22Rv1 (cell line): ENCODE data around the gene CLIP2.
"Not testable (repeated sequence)": the region's sequence is repeated elsewhere in the genome, so short reads cannot be mapped to it uniquely, and the experiment has no call there.

Experiments
- H3K27ac ChIP-seq: fragments of 450-650 bp; 2 replicates; pipeline ENCODE4 v1.5.1; 2017
- ZFX ChIP-seq: fragments of 450-650 bp; IDR thresholded peaks from 2 replicates; pipeline ENCODE4 v1.6.1; 2017; ENCODE audit warnings: antibody characterized with exemption, borderline replicate concordance
- TF ChIP-seq, protein P1 (sequence below): fragments of 450-650 bp; IDR thresholded peaks from 2 replicates; pipeline ENCODE4 v1.5.1; 2017; ENCODE audit warnings: mild to moderate bottlenecking

The CLIP2 gene

DNA sequence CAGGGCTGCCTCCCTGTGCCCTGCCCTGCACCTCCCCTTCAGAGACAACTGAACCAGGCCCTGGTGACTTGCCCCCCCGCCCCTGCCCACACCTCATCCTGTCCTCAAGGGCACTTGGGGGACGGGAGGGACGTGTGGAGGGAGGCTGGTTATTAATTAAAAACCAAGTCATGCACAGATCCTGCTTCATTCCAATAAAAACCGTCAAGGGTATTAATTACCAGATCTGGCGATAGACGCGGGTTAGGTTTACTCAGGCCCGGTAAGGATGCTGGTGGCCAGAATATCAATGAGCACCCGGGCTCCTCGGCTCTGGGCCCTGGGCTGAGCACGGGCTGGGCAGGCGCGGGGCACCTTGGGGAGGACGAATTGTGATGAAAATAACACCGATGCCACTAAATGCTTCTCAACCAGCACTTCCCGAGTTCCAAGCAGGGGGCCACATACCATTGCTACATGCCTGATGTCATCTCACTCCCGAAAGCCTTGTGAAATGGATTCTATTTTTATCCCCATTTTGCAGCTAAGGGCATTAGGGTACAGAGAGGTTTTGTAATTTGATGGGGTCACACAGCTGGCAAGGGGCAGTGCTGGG is 140.0 kb downstream of the CLIP2 start:
- no peak overlapping the region for H3K27ac ChIP-seq
- TF ChIP-seq, protein P1, sequence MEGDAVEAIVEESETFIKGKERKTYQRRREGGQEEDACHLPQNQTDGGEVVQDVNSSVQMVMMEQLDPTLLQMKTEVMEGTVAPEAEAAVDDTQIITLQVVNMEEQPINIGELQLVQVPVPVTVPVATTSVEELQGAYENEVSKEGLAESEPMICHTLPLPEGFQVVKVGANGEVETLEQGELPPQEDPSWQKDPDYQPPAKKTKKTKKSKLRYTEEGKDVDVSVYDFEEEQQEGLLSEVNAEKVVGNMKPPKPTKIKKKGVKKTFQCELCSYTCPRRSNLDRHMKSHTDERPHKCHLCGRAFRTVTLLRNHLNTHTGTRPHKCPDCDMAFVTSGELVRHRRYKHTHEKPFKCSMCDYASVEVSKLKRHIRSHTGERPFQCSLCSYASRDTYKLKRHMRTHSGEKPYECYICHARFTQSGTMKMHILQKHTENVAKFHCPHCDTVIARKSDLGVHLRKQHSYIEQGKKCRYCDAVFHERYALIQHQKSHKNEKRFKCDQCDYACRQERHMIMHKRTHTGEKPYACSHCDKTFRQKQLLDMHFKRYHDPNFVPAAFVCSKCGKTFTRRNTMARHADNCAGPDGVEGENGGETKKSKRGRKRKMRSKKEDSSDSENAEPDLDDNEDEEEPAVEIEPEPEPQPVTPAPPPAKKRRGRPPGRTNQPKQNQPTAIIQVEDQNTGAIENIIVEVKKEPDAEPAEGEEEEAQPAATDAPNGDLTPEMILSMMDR = no peak
- no peak for TF ChIP-seq ZFX

DNA sequence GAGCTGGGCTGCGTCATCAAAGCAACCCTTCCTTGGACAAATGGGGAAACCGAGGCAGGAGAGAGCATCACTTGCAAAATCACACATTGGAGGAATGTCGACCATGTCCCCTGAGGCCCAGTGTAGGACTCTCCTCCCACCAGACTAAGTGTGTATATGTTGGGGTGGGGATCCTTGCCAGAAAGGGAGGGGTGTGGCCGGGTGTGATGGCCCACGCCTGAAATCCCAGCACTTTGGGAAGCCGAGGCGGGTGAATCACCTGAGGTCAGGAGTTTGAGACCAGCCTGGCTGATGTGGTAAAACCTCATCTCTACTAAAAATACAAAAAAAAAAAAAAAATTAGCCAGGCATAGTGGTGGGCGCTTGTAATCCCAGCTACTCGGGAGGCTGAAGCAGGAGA is 141.2 kb downstream of the CLIP2 start:
- H3K27ac ChIP-seq = not testable (repeated sequence)

DNA sequence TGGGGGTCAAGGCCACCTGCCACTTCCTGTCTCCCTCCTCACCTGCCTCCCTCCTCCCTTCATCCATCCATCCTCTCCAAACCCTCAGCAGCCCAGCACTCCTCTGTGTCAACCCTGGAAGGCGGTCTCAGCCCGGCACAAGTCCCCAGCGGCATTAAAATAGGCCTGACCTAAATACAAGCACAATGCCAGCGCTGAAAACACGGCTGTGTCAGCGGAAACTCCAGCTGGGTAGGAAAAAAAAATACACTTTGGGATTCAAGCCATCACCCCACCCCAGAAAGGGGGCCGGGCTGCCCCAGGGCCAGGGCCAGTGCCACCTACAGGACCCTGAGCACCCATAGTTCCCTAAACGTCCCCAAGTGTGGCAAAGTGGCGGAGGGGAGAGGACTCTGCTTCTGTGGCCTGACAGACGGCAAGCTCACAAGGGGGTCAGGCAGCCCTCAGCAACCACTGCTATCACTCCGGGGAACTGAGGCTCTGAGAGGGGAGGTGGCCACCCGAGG is 141.8 kb downstream of the CLIP2 start:
- H3K27ac ChIP-seq = no peak overlapping the region

DNA sequence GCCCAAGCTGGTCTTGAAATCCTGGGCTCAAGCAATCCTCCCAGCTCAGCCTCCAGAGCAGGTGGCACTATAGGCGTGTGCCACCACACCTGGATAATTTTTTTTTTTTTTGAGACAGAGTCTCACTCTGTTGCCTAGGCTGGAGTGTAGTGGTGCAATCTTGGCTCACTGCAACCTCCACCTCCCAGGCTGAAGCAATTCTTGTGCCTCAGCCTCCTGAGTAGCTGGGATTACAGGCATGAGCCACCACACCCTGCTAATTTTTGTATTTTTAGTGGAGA is 148.0 kb downstream of the CLIP2 start:
- not testable (repeated sequence) for H3K27ac ChIP-seq

More for the DNA sequence above, 141.8 kb downstream of the CLIP2 start:
- TF ChIP-seq, protein P1 = no peak
- no peak for TF ChIP-seq ZFX

DNA sequence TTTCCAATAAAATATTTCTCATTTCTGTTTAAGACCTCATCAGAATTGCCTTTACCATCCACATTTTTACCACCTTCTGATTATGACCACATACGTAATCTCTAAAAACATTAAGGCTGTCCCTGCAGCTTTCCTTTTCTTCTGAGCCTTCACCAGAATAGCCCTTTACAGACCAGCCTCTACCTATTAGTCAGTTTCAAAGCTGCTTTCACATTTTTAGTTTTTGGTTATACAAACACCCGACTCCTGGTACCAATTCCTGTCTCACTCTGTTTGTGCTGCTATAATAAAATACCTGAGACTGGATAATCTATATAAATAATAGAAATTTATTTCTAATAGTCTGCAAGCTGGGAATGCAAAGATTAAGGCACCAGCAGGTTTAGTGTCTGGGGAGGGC is 149.1 kb downstream of the CLIP2 start:
- H3K27ac ChIP-seq = no peak overlapping the region
- TF ChIP-seq, protein P1 = no peak
- TF ChIP-seq ZFX = no peak

DNA sequence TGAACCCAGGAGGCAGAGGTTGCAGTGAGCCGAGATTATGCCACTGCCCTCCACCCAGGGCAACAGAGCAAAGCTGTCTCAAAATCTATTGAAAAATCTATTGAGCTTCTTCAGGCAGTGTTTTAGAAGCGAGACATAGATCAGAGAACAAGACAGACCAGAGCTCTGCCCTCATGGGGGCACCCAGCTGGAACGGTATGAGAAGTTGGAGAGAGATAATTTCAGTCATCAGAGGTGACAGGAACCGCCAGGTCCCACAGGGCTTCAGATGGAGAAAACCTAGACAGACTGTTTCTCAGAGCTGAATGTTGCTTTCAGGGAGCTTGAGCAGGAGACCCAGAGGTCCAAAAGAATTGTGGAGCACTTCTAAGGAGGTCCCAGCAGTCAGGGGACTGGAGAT is 150.3 kb downstream of the CLIP2 start:
- no peak for TF ChIP-seq ZFX
- TF ChIP-seq, protein P1 = no peak
- H3K27ac ChIP-seq = no peak overlapping the region

DNA sequence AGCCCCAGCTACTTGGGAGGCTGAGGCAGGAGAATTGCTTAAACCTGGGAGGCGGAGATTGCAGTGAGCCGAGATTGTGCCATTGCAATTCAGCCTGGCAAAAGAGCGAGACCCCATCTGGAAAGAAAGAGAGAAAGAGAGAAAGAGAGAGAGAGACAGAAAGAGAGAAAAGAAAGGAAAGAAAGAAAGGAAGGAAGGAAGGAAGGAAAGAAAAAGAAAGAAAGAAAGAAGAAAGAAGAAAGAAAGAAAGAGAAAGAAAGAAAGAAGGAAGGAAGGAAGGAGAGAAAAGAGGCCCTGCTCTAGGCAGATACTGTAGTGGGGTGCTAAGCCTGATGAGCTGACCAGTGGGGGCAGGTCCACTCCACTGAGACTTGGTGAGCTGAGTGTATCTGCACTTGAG is 150.9 kb downstream of the CLIP2 start:
- H3K27ac ChIP-seq = not testable (repeated sequence)

DNA sequence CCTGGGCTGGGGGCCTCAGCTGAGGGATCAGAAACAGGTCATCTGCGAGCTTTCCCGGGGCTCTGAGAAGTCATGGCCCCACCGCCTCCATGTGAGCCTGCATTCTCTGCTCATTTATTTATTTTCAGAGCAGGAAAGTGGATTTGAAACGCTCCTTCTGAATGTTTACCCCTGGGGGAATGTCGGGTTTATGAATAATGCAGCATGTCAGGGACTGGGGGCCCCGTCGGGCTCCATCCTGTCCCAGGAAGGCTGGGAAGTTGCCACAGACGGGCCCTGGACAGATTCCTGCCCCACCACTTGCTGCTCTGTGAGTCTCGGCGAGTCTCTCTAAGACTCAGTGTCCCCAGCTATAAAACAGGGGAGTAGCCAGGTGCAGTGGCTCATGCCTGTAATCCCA is 152.6 kb downstream of the CLIP2 start:
- TF ChIP-seq, protein P1 = no peak
- no peak for TF ChIP-seq ZFX
- H3K27ac ChIP-seq = no peak overlapping the region

DNA sequence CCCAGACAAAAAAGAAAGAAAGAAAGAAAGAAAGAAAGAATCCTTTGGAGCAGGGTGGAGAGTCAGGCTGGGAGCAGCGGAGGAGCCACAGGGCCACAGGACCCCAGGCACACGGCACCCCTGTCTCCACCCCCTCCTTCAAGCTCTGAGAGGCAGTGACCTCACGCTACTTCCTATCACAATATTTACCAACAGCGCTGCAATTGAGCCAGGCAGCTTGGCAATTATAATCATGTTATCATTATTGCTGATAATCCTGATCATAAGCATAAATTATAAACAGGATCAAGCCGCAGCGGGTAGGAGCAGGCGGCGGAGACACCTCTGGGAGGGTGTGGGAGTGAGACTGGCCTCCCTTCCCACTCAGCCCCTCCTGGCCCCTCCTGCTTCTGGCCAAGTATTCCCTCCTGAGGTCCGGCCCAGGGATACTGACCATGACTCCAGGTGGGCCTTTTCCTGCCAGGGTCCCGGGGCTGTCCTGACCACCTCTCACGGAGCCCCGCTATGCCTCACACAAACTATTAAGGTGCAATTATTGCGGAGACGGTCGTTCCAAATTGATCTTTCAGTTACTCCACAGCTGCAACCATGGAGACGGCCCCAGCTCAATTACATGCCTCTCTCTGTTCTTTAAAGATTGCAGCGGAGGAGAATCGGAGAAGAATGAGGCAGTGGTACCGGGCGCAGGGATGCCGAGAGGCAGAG is 154.5 kb downstream of the CLIP2 start:
- H3K27ac ChIP-seq = no peak overlapping the region
- TF ChIP-seq, protein P1 = no peak
- no peak for TF ChIP-seq ZFX
